IMR-90 (cell line): ENCODE results near the gene TSBP1. TPM values are rescaled to one million over a fixed set of nuclear protein-coding genes. Genes with fewer than 3 reads are reported as not detected.

Experiments used
- ATAC-seq: fragments of 200-7000 bp; cut with Tn5 transposase; 2 replicates; pipeline ENCODE4 v1.9.1; 2020; ENCODE audit warnings: low read depth, mild to moderate bottlenecking, moderate library complexity
- BruUV-seq: library from RNA; stranded (reverse); fragments of 400-500 nt; replicated peaks from 2 replicates; lab custom pipeline; 2021; lab: Mats Ljungman, UMichigan
- CTCF ChIA-PET: fragments of 300-600 bp; formaldehyde crosslinking; extraction: SDS; loops from one replicate; lab custom pipeline; 2021; ENCODE audit warnings: antibody characterized with exemption; lab: Yijun Ruan, JAX
- POLR2A ChIA-PET: fragments of 300-600 bp; sonication (Branson Sonifier 250); formaldehyde crosslinking; loops from one replicate; lab custom pipeline; 2022; ENCODE audit warnings: antibody characterized with exemption; ENCODE audit not compliant: unreplicated experiment; lab: Charles Lee
- DNase-seq: peaks from one replicate; pipeline ENCODE4 v3.0.0; 2013
- H2AFZ ChIP-seq: replicated peaks from 2 replicates; pipeline ENCODE3; 2013; ENCODE audit warnings: low read length, mild to moderate bottlenecking; ENCODE audit not compliant: poor library complexity
- H2AK5ac ChIP-seq: 2 replicates; pipeline ENCODE4 v1.6.1; 2013; ENCODE audit warnings: low read depth, low read length, inconsistent platforms
- H2AK9ac ChIP-seq: replicated peaks from 2 replicates; pipeline ENCODE3; 2013; ENCODE audit warnings: mild to moderate bottlenecking, low read depth, low read length, moderate library complexity; ENCODE audit not compliant: poor library complexity
- H2BK120ac ChIP-seq: 2 replicates; pipeline ENCODE4 v1.6.1; 2013; ENCODE audit warnings: low read depth, low read length, inconsistent platforms
- H2BK15ac ChIP-seq: 3 replicates; pipeline ENCODE4 v1.6.1; 2013; ENCODE audit warnings: low read depth, low read length, inconsistent platforms
- H2BK20ac ChIP-seq: 2 replicates; pipeline ENCODE4 v1.6.1; 2013; ENCODE audit warnings: low read depth, mild to moderate bottlenecking, inconsistent platforms, low read length, moderate library complexity
- H2BK5ac ChIP-seq: 2 replicates; pipeline ENCODE4 v1.6.1; 2013; ENCODE audit warnings: mild to moderate bottlenecking, low read depth, low read length, inconsistent platforms; ENCODE audit not compliant: poor library complexity, severe bottlenecking
- H3K14ac ChIP-seq: replicated peaks from 2 replicates; pipeline ENCODE4 v1.6.1; 2013; ENCODE audit warnings: low read depth, low read length, inconsistent platforms
- H3K18ac ChIP-seq: 2 replicates; pipeline ENCODE4 v1.6.1; 2013; ENCODE audit warnings: low read depth, low read length, control low read depth
- H3K23ac ChIP-seq: 2 replicates; pipeline ENCODE4 v1.6.1; 2013; ENCODE audit warnings: low read depth, low read length, inconsistent platforms
- H3K27ac ChIP-seq: 2 replicates; pipeline ENCODE4 v1.5.1; 2013; ENCODE audit warnings: mild to moderate bottlenecking, control low read depth, low read length; ENCODE audit not compliant: insufficient read depth
- H3K27me3 ChIP-seq: 2 replicates; pipeline ENCODE4 v1.6.1; 2013; ENCODE audit warnings: low read length; ENCODE audit not compliant: control insufficient read depth, insufficient read depth
- H3K36me3 ChIP-seq: 2 replicates; pipeline ENCODE4 v1.6.1; 2013; ENCODE audit warnings: low read length, mixed read lengths; ENCODE audit not compliant: control insufficient read depth, insufficient read depth
- H3K4ac ChIP-seq: 2 replicates; pipeline ENCODE4 v1.6.1; 2013; ENCODE audit warnings: low read depth, low read length, inconsistent platforms
- H3K4me1 ChIP-seq: 2 replicates; pipeline ENCODE4 v1.6.1; 2013; ENCODE audit warnings: low read length, mixed read lengths; ENCODE audit not compliant: control insufficient read depth, insufficient read depth
- H3K4me2 ChIP-seq: 2 replicates; pipeline ENCODE4 v1.6.1; 2013; ENCODE audit warnings: low read depth, mild to moderate bottlenecking, control low read depth, low read length, moderate library complexity
- H3K4me3 ChIP-seq: 2 replicates; pipeline ENCODE4 v1.5.1; 2013; ENCODE audit warnings: low read depth, mild to moderate bottlenecking, control low read depth, low read length, moderate library complexity; ENCODE audit not compliant: insufficient read depth
- H3K56ac ChIP-seq: 2 replicates; pipeline ENCODE4 v1.6.1; 2013; ENCODE audit warnings: low read length, inconsistent platforms; ENCODE audit not compliant: insufficient read depth; ENCODE audit errors: extremely low read depth
- H3K79me1 ChIP-seq, 2 experiments: 2 replicates each; pipeline ENCODE4 v1.6.1; 2013; ENCODE audit warnings: low read length in 2 of 2, inconsistent platforms in 1 of 2, low read depth in 1 of 2
- H3K9ac ChIP-seq: 2 replicates; pipeline ENCODE4 v1.6.1; 2013; ENCODE audit warnings: low read depth, low read length, control low read depth
- H3K9me1 ChIP-seq: 2 replicates; pipeline ENCODE4 v1.6.1; 2013; ENCODE audit warnings: low read length, inconsistent platforms; ENCODE audit not compliant: insufficient read depth
- H3K9me3 ChIP-seq: 2 replicates; pipeline ENCODE4 v1.6.1; 2013; ENCODE audit warnings: low read length; ENCODE audit not compliant: control insufficient read depth, insufficient read depth
- H4K20me1 ChIP-seq: 2 replicates; pipeline ENCODE4 v1.6.1; 2013; ENCODE audit warnings: low read length, inconsistent platforms; ENCODE audit not compliant: insufficient read depth
- H4K5ac ChIP-seq: 2 replicates; pipeline ENCODE4 v1.6.1; 2013; ENCODE audit warnings: mild to moderate bottlenecking, low read depth, low read length, control low read depth
- H4K8ac ChIP-seq, 2 experiments: 2 replicates each; pipeline ENCODE4 v1.6.1; 2013; ENCODE audit warnings: low read depth in 2 of 2, low read length in 2 of 2, control low read depth in 1 of 2, inconsistent platforms in 1 of 2
- H4K91ac ChIP-seq: 2 replicates; pipeline ENCODE4 v1.6.1; 2013; ENCODE audit warnings: low read depth, low read length, inconsistent platforms; ENCODE audit not compliant: insufficient read depth
- MAFK ChIP-seq: IDR thresholded peaks from 2 replicates; pipeline ENCODE4 v1.6.1; 2012; ENCODE audit warnings: low read depth, low read length, improper control_type of control experiment
- MAZ ChIP-seq: IDR thresholded peaks from 2 replicates; pipeline ENCODE4 v1.6.1; 2012; ENCODE audit warnings: low read depth, mild to moderate bottlenecking, low read length, improper control_type of control experiment, moderate library complexity, borderline replicate concordance
- NFE2L2 ChIP-seq: fragments of 150-350 bp; IDR thresholded peaks from 2 replicates; pipeline ENCODE4 v1.6.1; 2016; ENCODE audit warnings: low read depth, mild to moderate bottlenecking, low read length
- POLR2A ChIP-seq: IDR thresholded peaks from 2 replicates; pipeline ENCODE4 v1.6.1; 2012; ENCODE audit warnings: mild to moderate bottlenecking, low read depth, low read length
- RAD21 ChIP-seq: IDR thresholded peaks from 2 replicates; pipeline ENCODE4 v1.6.1; 2012; ENCODE audit warnings: low read length, improper control_type of control experiment
- SMC3 ChIP-seq: fragments of 150-350 bp; IDR thresholded peaks from 2 replicates; pipeline ENCODE4 v1.6.1; 2016; ENCODE audit warnings: low read depth, mild to moderate bottlenecking, antibody characterized with exemption, low read length, moderate library complexity
- WGBS, 2 experiments: methylation state at CpG; one replicate each; pipeline versions ENCODE4 v1.1.5 to v1.1.7; 2013; ENCODE audit warnings: missing lambda C conversion rate in 2 of 2; ENCODE audit not compliant: insufficient read length in 1 of 2; ENCODE audit errors: extremely low coverage in 2 of 2; 5-methylcytosine and 5-hydroxymethylcytosine counted together
- dilution Hi-C: fragments of 300-500 bp; cut with HindIII; formaldehyde crosslinking; loops from one replicate; pipeline ENCODE4 v1.14.3; 2018; ENCODE audit warnings: low sequenced_read_pairs; ENCODE audit not compliant: unreplicated experiment
- in situ Hi-C: fragments of 300-500 bp; cut with MboI; formaldehyde crosslinking; loops from 3 replicates; pipeline ENCODE4 v1.14.3; 2019; ENCODE audit warnings: low sequenced_read_pairs, inconsistent platforms, mixed read lengths
- intact Hi-C: fragments of 100-400 bp; cut with micrococcal nuclease; formaldehyde crosslinking; loops from 2 replicates; pipeline ENCODE4 v1.10.0; 2022
- polyA plus RNA-seq, 3 experiments: library from polyadenylated mRNA; depleted of rRNA; stranded (reverse); fragments of >200 nt; gene quantifications; 2 replicates each; pipeline ENCODE4 v1.2.3, GENCODE V29; 2012; ENCODE audit warnings: low replicate concordance in 1 of 3
- total RNA-seq: library from RNA; depleted of rRNA; stranded (reverse); fragments of >200 nt; gene quantifications from 2 replicates; pipeline ENCODE4 v1.2.3, GENCODE V29; 2012
- TF ChIP-seq, protein P1 (sequence below): conservative IDR thresholded peaks from 2 replicates; pipeline ENCODE4 v1.5.1; 2012; ENCODE audit warnings: mild to moderate bottlenecking, low read depth, low read length, improper control_type of control experiment

Gene TSBP1
- total and polyA plus RNA-seq, 2 of the 4 experiments (the other 2 are of a cell fraction) = not detected

DNA sequence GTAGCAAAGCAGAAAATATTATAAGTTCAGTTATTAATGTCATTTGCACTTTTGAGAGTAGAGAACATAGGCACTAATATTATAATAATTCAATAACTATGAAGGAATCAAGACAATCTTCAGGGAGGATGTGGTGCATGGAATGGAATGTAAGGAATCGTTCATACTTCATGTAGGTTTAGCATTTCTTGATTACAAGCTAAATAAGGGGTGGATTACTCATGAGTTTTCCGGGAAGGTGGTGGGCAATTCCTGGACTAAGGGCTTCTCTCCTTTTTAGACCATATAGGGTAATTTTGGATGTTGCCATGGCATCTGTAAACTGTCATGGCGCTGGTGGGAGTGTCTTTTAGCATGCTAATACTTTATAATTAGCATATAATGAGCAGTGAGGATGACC lies 44.3 kb upstream of the TSBP1 start:
- POLR2A ChIA-PET = no interaction called here
- no peak overlapping the region for H3K4me2 ChIP-seq

More for the DNA sequence above, 44.3 kb upstream of the TSBP1 start:
- TF ChIP-seq RAD21 (no peak), NFE2L2 (no peak), POLR2A (no peak), MAFK (no peak), MAZ (no peak), SMC3 (no peak)
- TF ChIP-seq, protein P1, sequence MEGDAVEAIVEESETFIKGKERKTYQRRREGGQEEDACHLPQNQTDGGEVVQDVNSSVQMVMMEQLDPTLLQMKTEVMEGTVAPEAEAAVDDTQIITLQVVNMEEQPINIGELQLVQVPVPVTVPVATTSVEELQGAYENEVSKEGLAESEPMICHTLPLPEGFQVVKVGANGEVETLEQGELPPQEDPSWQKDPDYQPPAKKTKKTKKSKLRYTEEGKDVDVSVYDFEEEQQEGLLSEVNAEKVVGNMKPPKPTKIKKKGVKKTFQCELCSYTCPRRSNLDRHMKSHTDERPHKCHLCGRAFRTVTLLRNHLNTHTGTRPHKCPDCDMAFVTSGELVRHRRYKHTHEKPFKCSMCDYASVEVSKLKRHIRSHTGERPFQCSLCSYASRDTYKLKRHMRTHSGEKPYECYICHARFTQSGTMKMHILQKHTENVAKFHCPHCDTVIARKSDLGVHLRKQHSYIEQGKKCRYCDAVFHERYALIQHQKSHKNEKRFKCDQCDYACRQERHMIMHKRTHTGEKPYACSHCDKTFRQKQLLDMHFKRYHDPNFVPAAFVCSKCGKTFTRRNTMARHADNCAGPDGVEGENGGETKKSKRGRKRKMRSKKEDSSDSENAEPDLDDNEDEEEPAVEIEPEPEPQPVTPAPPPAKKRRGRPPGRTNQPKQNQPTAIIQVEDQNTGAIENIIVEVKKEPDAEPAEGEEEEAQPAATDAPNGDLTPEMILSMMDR = no peak
- no peaks in the 10 kb centered on the region for H3K4me1 ChIP-seq
- CTCF ChIA-PET = no interaction called here
- no peaks in the 10 kb centered on the region for H3K9me3 ChIP-seq
- no peaks in the 10 kb centered on the region for H3K79me1 ChIP-seq
- no peak overlapping the region for H3K9ac ChIP-seq
- no peaks in the 10 kb centered on the region for H4K20me1 ChIP-seq
- no peak overlapping the region for H2BK120ac ChIP-seq
- peaks cover 22% of the 10 kb centered on the region for H3K27me3 ChIP-seq
- H3K4me3 ChIP-seq = no peak overlapping the region
- H3K23ac ChIP-seq = no peak overlapping the region
- no peak overlapping the region for H2AK5ac ChIP-seq
- no TSS peak for BruUV-seq
- no peak overlapping the region for H2BK5ac ChIP-seq
- H4K91ac ChIP-seq = no peak overlapping the region
- H3K18ac ChIP-seq = no peak overlapping the region
- ATAC-seq (no peak), DNase-seq (no peak)
- H2BK15ac ChIP-seq = no peak overlapping the region
- intact Hi-C loops = no loop called here
- H2BK20ac ChIP-seq = no peak overlapping the region
- no peak overlapping the region for H4K8ac ChIP-seq
- dilution Hi-C loops = no loop called here
- no peaks in the 10 kb centered on the region for H3K9me1 ChIP-seq
- WGBS, 2 experiments = no CpG with 5 or more reads among the region's 3 CpGs
- H3K4ac ChIP-seq = no peak overlapping the region
- H3K56ac ChIP-seq = no peak overlapping the region
- no peak overlapping the region for H3K14ac ChIP-seq
- in situ Hi-C loops = loop anchor here (5.0 to 10.0 kb wide), 2 partner anchors 279 to 381 kb away; no protein-coding TSS in a partner anchor
- H2AFZ ChIP-seq = no peak overlapping the region
- H3K27ac ChIP-seq = no peak overlapping the region
- no peak overlapping the region for H4K5ac ChIP-seq
- H3K36me3 ChIP-seq = no peaks in the 10 kb centered on the region
- H2AK9ac ChIP-seq = no peak overlapping the region
